ENCODE measurements around the gene IER3IP1.
"Not testable (repeated sequence)": the region's sequence is repeated elsewhere in the genome, so short reads cannot be mapped to it uniquely, and the experiment has no call there.

Gene IER3IP1

GRCh38 chr18:47160256-47160655 lies 15.9 kb downstream of the IER3IP1 start:
- DNase-seq (ENCODE audit: low read depth in 2 of 2) = no peak

- not testable (repeated sequence) for DNase-seq (ENCODE audit: low read depth in 2 of 2)
Measured at GRCh38 chr18:47158404-47158803, 17.8 kb downstream of the IER3IP1 start.

GRCh38 chr18:47151439-47151838 lies 24.7 kb downstream of the IER3IP1 start:
- DNase-seq (ENCODE audit: low read depth in 2 of 2) = no peak

GRCh38 chr18:47150824-47151366 lies 25.3 kb downstream of the IER3IP1 start:
- no peak for DNase-seq (ENCODE audit: low read depth in 2 of 2)

GRCh38 chr18:47150029-47150823 lies 25.9 kb downstream of the IER3IP1 start, which contains the start of gene HDHD2:
Gene HDHD2 (minus strand): TSS chr18:47150500. CDS start chr18:47136439, 14,061 bp downstream.
- peak; percentile 66 to 79 for DNase-seq (ENCODE audit: low read depth in 2 of 2)

- peak in 1 of 2 donors; percentile 2 for DNase-seq (ENCODE audit: low read depth in 2 of 2)
Measured at GRCh38 chr18:47149457-47150028, 26.6 kb downstream of the IER3IP1 start.

GRCh38 chr18:47146206-47146605 lies 30.0 kb downstream of the IER3IP1 start:
- no peak for DNase-seq (ENCODE audit: low read depth in 2 of 2)

- no peak for DNase-seq (ENCODE audit: low read depth in 2 of 2)
Measured at GRCh38 chr18:47143899-47144485, 32.2 kb downstream of the IER3IP1 start.

- no peak for DNase-seq (ENCODE audit: low read depth in 2 of 2)
Measured at GRCh38 chr18:47143153-47143552, 33.0 kb downstream of the IER3IP1 start.

- no peak for DNase-seq (ENCODE audit: low read depth in 2 of 2)
Measured at GRCh38 chr18:47141289-47141688, 34.9 kb downstream of the IER3IP1 start.

- DNase-seq (ENCODE audit: low read depth in 2 of 2) = no peak
Measured at GRCh38 chr18:47121146-47121545, 55.0 kb downstream of the IER3IP1 start.

- no peak for DNase-seq (ENCODE audit: low read depth in 2 of 2)
Measured at GRCh38 chr18:47120428-47120827, 55.7 kb downstream of the IER3IP1 start.

- no peak for DNase-seq (ENCODE audit: low read depth in 2 of 2)
Measured at GRCh38 chr18:47118981-47119380, 57.2 kb downstream of the IER3IP1 start.

GRCh38 chr18:47115205-47115604 lies 61.0 kb downstream of the IER3IP1 start:
- DNase-seq (ENCODE audit: low read depth in 2 of 2) = no peak

- no peak for DNase-seq (ENCODE audit: low read depth in 2 of 2)
Measured at GRCh38 chr18:47113796-47114540, 62.2 kb downstream of the IER3IP1 start.

- DNase-seq (ENCODE audit: low read depth in 2 of 2) = no peak
Measured at GRCh38 chr18:47110492-47111274, 65.5 kb downstream of the IER3IP1 start.

GRCh38 chr18:47109720-47110119 lies 66.4 kb downstream of the IER3IP1 start:
- DNase-seq (ENCODE audit: low read depth in 2 of 2) = no peak

GRCh38 chr18:47108998-47109405 lies 67.2 kb downstream of the IER3IP1 start:
- no peak for DNase-seq (ENCODE audit: low read depth in 2 of 2)

GRCh38 chr18:47108373-47108772 lies 67.8 kb downstream of the IER3IP1 start:
- DNase-seq (ENCODE audit: low read depth in 2 of 2) = no peak
